ENCODE data around the gene ACO2.

ACO2 gene

DNA sequence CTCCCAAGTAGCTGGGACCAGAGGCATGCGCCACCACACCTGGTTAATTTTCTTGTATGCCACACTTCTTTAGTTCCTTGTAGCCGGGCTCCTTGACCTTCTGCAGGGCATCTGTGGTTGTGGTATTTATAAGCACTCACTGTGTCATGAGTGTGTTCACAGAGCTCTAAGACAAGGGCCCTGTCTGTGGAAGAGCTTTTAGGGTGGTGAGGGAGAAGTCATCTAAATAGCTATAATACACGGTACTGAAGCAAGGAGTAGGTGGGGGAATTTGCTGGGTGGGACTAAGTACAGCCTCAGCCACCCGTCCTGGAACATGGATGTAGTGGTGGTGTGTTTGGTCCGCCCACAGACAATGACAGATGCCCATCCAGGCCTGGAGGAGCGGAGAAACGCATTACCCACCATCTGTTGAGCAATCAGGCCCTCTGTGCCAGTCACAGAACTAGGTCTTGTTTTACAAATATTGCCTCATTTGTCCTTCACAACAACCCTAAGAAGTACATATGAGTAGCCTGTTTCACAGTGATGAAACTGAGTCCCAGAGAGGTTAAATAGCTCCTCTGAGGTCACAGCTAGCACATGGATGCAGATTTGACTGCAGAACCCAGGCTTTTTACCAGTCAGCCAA, 10.1 kb downstream of the ACO2 start:
- Histone ChIP-seq H3K27ac (ENCODE audit: low read depth, low read length) (no peak overlapping the region), H3K9ac (ENCODE audit: low read depth in 1 of 2, low read length in 2 of 2) (no peak overlapping the region), H3K4me3 (ENCODE audit: low read depth in 1 of 2, low read length in 2 of 2) (no peak overlapping the region), H3K36me3 (ENCODE audit: control insufficient read depth in 1 of 2, insufficient read depth in 2 of 2, low read length in 2 of 2) (peaks cover 0 to 21% of the 10 kb centered on the region in 2 donors), H3K4me1 (ENCODE audit: control insufficient read depth in 1 of 2, insufficient read depth in 2 of 2, low read length in 2 of 2) (peaks cover 17 to 30% of the 10 kb centered on the region in 2 donors), H3K27me3 (ENCODE audit: control insufficient read depth in 1 of 2, insufficient read depth in 2 of 2, low read length in 2 of 2) (no peaks in the 10 kb centered on the region), H3K9me3 (ENCODE audit: control insufficient read depth in 1 of 2, low read length in 2 of 2) (no peaks in the 10 kb centered on the region)

DNA sequence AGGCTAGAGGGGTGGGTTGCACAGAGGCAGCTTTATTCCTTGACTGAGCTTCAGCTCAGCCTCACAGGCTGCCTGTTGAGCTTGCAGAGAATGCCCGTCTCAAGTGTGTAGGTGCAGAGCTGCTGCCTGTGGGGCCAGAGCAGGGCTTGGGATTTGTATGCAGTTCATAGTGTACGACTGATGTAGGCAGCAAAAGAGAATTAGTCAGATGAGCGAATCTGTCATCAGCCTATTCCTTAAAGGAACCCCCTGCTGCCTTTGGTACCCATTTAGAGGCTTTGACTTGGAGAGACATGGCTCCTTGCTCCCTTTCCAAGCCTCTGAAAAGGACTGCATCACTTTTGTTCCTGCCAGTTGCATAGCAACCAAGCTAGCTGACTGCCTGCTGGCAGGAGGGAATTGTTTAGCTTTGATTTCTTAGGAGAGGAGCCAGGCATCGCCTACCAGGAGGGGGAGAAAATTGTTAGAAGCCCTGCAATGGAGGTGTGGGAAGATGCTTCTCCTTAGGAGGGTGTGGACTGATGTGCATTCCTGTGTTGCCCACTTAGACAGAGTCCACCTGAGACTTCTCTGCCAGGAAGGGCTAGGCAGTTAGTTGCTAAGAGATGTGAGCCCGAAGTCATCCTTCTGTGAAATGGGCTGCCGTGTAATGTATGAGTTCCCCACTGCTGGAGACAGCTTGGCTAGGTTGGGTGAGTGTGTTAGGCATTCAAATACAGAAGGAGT, 10.9 kb downstream of the ACO2 start:
- H3K9ac ChIP-seq (ENCODE audit: low read depth in 1 of 2, low read length in 2 of 2) = peak overlapping the region in 1 of 2 donors; percentile 8
- peaks cover 17 to 33% of the 10 kb centered on the region in 2 donors for H3K4me1 ChIP-seq (ENCODE audit: control insufficient read depth in 1 of 2, insufficient read depth in 2 of 2, low read length in 2 of 2)
- peaks cover 0 to 21% of the 10 kb centered on the region in 2 donors for H3K36me3 ChIP-seq (ENCODE audit: control insufficient read depth in 1 of 2, insufficient read depth in 2 of 2, low read length in 2 of 2)
- H3K9me3 ChIP-seq (ENCODE audit: control insufficient read depth in 1 of 2, low read length in 2 of 2) = no peaks in the 10 kb centered on the region
- H3K27ac ChIP-seq (ENCODE audit: low read depth, low read length) = no peak overlapping the region
- no peaks in the 10 kb centered on the region for H3K27me3 ChIP-seq (ENCODE audit: control insufficient read depth in 1 of 2, insufficient read depth in 2 of 2, low read length in 2 of 2)
- H3K4me3 ChIP-seq (ENCODE audit: low read depth in 1 of 2, low read length in 2 of 2) = no peak overlapping the region

GRCh38 chr22:41480397-41480735, 11.4 kb downstream of the ACO2 start:
- Histone ChIP-seq H3K4me1 (ENCODE audit: control insufficient read depth in 1 of 2, insufficient read depth in 2 of 2, low read length in 2 of 2) (peaks cover 17 to 33% of the 10 kb centered on the region in 2 donors), H3K4me3 (ENCODE audit: low read depth in 1 of 2, low read length in 2 of 2) (no peak overlapping the region), H3K27ac (ENCODE audit: low read depth, low read length) (no peak overlapping the region)

DNA sequence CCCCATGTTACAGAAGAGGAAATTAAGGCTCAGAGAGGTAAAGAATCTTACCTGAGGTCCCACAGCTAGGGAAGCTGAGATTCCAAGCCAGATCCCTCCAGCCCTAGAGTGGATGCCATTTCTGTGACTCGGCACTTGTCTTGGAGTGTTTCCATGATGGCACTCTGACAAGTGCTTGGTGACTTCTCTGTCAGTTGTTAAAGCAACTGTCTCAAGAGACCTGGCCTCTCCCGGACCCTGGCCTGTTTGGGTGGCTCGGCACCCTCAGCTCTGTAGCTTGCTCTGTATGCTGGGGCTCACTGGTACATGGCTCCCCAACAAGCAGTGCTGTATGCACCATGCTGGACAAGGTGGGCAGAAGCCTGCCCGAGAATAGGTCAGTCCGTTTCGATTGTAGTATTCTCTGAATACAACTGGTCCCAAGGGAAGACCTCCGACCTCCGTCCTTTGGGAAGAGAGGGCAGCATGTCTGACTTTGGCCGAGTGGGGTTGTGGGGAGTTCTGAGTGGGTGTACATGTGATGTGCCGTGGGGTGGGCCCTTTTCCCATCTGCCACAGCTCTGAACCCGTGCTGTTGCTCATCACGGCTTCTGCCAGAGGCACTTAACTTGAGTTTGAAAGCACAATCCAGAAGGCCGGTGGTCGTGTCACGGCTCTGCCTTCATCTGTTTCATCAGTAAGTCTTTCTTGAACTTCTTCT, 12.4 kb downstream of the ACO2 start:
- Histone ChIP-seq H3K36me3 (ENCODE audit: control insufficient read depth in 1 of 2, insufficient read depth in 2 of 2, low read length in 2 of 2) (peaks cover 0 to 21% of the 10 kb centered on the region in 2 donors), H3K27me3 (ENCODE audit: control insufficient read depth in 1 of 2, insufficient read depth in 2 of 2, low read length in 2 of 2) (no peaks in the 10 kb centered on the region), H3K4me3 (ENCODE audit: low read depth in 1 of 2, low read length in 2 of 2) (no peak overlapping the region), H3K4me1 (ENCODE audit: control insufficient read depth in 1 of 2, insufficient read depth in 2 of 2, low read length in 2 of 2) (peaks cover 23 to 37% of the 10 kb centered on the region in 2 donors), H3K9ac (ENCODE audit: low read depth in 1 of 2, low read length in 2 of 2) (peak overlapping the region in 1 of 2 donors; percentile 44), H3K27ac (ENCODE audit: low read depth, low read length) (no peak overlapping the region), H3K9me3 (ENCODE audit: control insufficient read depth in 1 of 2, low read length in 2 of 2) (no peaks in the 10 kb centered on the region)

More at GRCh38 chr22:41480397-41480735, 11.4 kb downstream of the ACO2 start:
- Histone ChIP-seq H3K27me3 (ENCODE audit: control insufficient read depth in 1 of 2, insufficient read depth in 2 of 2, low read length in 2 of 2) (no peaks in the 10 kb centered on the region), H3K9me3 (ENCODE audit: control insufficient read depth in 1 of 2, low read length in 2 of 2) (no peaks in the 10 kb centered on the region), H3K36me3 (ENCODE audit: control insufficient read depth in 1 of 2, insufficient read depth in 2 of 2, low read length in 2 of 2) (peaks cover 0 to 21% of the 10 kb centered on the region in 2 donors), H3K9ac (ENCODE audit: low read depth in 1 of 2, low read length in 2 of 2) (peak overlapping the region in 1 of 2 donors; percentile 8)

GRCh38 chr22:41481925-41482318, 13.0 kb downstream of the ACO2 start:
- Histone ChIP-seq H3K9me3 (ENCODE audit: control insufficient read depth in 1 of 2, low read length in 2 of 2) (no peaks in the 10 kb centered on the region), H3K27me3 (ENCODE audit: control insufficient read depth in 1 of 2, insufficient read depth in 2 of 2, low read length in 2 of 2) (no peaks in the 10 kb centered on the region), H3K4me1 (ENCODE audit: control insufficient read depth in 1 of 2, insufficient read depth in 2 of 2, low read length in 2 of 2) (peaks cover 28 to 38% of the 10 kb centered on the region in 2 donors), H3K9ac (ENCODE audit: low read depth in 1 of 2, low read length in 2 of 2) (no peak overlapping the region), H3K27ac (ENCODE audit: low read depth, low read length) (no peak overlapping the region), H3K4me3 (ENCODE audit: low read depth in 1 of 2, low read length in 2 of 2) (no peak overlapping the region), H3K36me3 (ENCODE audit: control insufficient read depth in 1 of 2, insufficient read depth in 2 of 2, low read length in 2 of 2) (peaks cover 0 to 22% of the 10 kb centered on the region in 2 donors)

GRCh38 chr22:41482319-41482935, 13.5 kb downstream of the ACO2 start:
- H3K27me3 ChIP-seq (ENCODE audit: control insufficient read depth in 1 of 2, insufficient read depth in 2 of 2, low read length in 2 of 2) = no peaks in the 10 kb centered on the region
- peaks cover 0 to 24% of the 10 kb centered on the region in 2 donors for H3K36me3 ChIP-seq (ENCODE audit: control insufficient read depth in 1 of 2, insufficient read depth in 2 of 2, low read length in 2 of 2)
- peak overlapping the region; percentile 11 for H3K27ac ChIP-seq (ENCODE audit: low read depth, low read length)
- no peak overlapping the region for H3K9ac ChIP-seq (ENCODE audit: low read depth in 1 of 2, low read length in 2 of 2)
- peaks cover 33 to 43% of the 10 kb centered on the region in 2 donors for H3K4me1 ChIP-seq (ENCODE audit: control insufficient read depth in 1 of 2, insufficient read depth in 2 of 2, low read length in 2 of 2)
- no peak overlapping the region for H3K4me3 ChIP-seq (ENCODE audit: low read depth in 1 of 2, low read length in 2 of 2)
- H3K9me3 ChIP-seq (ENCODE audit: control insufficient read depth in 1 of 2, low read length in 2 of 2) = no peaks in the 10 kb centered on the region

DNA sequence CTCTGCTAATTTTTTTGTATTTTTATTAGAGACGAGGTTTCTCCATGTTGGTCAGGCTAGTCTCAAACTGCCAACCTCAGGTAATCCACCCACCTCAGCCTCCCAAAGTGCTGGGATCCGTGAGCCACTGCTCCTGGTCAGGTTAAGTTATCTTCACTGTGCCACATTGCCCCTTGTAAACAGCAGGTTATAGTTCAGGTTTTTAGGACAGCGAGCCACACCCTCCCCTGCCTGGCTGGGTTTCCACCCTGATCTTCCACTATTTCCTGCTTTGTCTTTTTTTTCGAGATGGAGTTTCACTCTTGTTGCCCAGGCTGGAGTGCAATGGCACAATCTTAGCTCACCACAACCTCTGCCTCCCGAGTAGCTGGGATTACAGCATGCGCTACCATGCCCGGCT, 16.1 kb downstream of the ACO2 start:
- no peak overlapping the region for H3K27ac ChIP-seq (ENCODE audit: low read depth, low read length)
- H3K36me3 ChIP-seq (ENCODE audit: control insufficient read depth in 1 of 2, insufficient read depth in 2 of 2, low read length in 2 of 2) = peaks cover 0 to 17% of the 10 kb centered on the region in 2 donors
- H3K9me3 ChIP-seq (ENCODE audit: control insufficient read depth in 1 of 2, low read length in 2 of 2) = no peaks in the 10 kb centered on the region
- no peak overlapping the region for H3K4me3 ChIP-seq (ENCODE audit: low read depth in 1 of 2, low read length in 2 of 2)
- no peaks in the 10 kb centered on the region for H3K27me3 ChIP-seq (ENCODE audit: control insufficient read depth in 1 of 2, insufficient read depth in 2 of 2, low read length in 2 of 2)
- H3K9ac ChIP-seq (ENCODE audit: low read depth in 1 of 2, low read length in 2 of 2) = no peak overlapping the region
- peaks cover 49 to 55% of the 10 kb centered on the region in 2 donors for H3K4me1 ChIP-seq (ENCODE audit: control insufficient read depth in 1 of 2, insufficient read depth in 2 of 2, low read length in 2 of 2)

- H3K4me1 ChIP-seq (ENCODE audit: control insufficient read depth in 1 of 2, insufficient read depth in 2 of 2, low read length in 2 of 2) = peaks cover 38 to 60% of the 10 kb centered on the region in 2 donors
- H3K4me3 ChIP-seq (ENCODE audit: low read depth in 1 of 2, low read length in 2 of 2) = no peak overlapping the region
- H3K9me3 ChIP-seq (ENCODE audit: control insufficient read depth in 1 of 2, low read length in 2 of 2) = no peaks in the 10 kb centered on the region
- H3K27ac ChIP-seq (ENCODE audit: low read depth, low read length) = no peak overlapping the region
- no peak overlapping the region for H3K9ac ChIP-seq (ENCODE audit: low read depth in 1 of 2, low read length in 2 of 2)
- no peaks in the 10 kb centered on the region for H3K27me3 ChIP-seq (ENCODE audit: control insufficient read depth in 1 of 2, insufficient read depth in 2 of 2, low read length in 2 of 2)
- peaks cover 0 to 10% of the 10 kb centered on the region in 2 donors for H3K36me3 ChIP-seq (ENCODE audit: control insufficient read depth in 1 of 2, insufficient read depth in 2 of 2, low read length in 2 of 2)
These were observed 18.4 kb downstream of the ACO2 start for GRCh38 chr22:41487037-41487935.

DNA sequence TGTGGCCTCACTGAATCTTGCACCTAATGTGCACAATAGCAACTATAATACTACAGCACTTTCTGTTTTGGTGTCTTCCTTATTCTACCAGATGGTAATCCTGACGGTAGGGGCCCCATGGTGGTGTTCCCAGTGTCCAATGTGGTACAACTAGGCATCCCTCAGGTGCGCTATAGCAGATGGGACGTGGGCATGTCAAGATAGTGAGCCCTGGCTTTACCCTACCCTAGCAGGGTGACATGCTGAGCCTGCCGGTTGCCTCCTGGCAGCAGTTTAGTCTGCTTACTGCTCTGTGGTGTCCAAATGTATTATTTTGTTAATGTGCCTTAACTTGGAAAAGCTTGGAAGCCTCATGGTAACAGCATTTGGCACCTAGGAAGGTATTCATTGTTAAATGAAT, 19.2 kb downstream of the ACO2 start:
- Histone ChIP-seq H3K4me3 (ENCODE audit: low read depth in 1 of 2, low read length in 2 of 2) (no peak overlapping the region), H3K9ac (ENCODE audit: low read depth in 1 of 2, low read length in 2 of 2) (peak overlapping the region in 1 of 2 donors; percentile 52), H3K4me1 (ENCODE audit: control insufficient read depth in 1 of 2, insufficient read depth in 2 of 2, low read length in 2 of 2) (peaks cover 38 to 53% of the 10 kb centered on the region in 2 donors)

More for the DNA sequence above, 19.2 kb downstream of the ACO2 start:
- Histone ChIP-seq H3K27me3 (ENCODE audit: control insufficient read depth in 1 of 2, insufficient read depth in 2 of 2, low read length in 2 of 2) (no peaks in the 10 kb centered on the region), H3K27ac (ENCODE audit: low read depth, low read length) (no peak overlapping the region), H3K36me3 (ENCODE audit: control insufficient read depth in 1 of 2, insufficient read depth in 2 of 2, low read length in 2 of 2) (peaks cover 2 to 10% of the 10 kb centered on the region in 2 donors), H3K9me3 (ENCODE audit: control insufficient read depth in 1 of 2, low read length in 2 of 2) (no peaks in the 10 kb centered on the region)

All from duodenal mucosa (tissue), 2 donors.